ENCODE results near the gene MOB2.

The MOB2 gene

GRCh38 chr11:1484695-1485503 is 1.7 kb downstream of the MOB2 start:
- FAIRE-seq, result no peak
- TF ChIP-seq, protein P1, sequence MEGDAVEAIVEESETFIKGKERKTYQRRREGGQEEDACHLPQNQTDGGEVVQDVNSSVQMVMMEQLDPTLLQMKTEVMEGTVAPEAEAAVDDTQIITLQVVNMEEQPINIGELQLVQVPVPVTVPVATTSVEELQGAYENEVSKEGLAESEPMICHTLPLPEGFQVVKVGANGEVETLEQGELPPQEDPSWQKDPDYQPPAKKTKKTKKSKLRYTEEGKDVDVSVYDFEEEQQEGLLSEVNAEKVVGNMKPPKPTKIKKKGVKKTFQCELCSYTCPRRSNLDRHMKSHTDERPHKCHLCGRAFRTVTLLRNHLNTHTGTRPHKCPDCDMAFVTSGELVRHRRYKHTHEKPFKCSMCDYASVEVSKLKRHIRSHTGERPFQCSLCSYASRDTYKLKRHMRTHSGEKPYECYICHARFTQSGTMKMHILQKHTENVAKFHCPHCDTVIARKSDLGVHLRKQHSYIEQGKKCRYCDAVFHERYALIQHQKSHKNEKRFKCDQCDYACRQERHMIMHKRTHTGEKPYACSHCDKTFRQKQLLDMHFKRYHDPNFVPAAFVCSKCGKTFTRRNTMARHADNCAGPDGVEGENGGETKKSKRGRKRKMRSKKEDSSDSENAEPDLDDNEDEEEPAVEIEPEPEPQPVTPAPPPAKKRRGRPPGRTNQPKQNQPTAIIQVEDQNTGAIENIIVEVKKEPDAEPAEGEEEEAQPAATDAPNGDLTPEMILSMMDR (IDR thresholded peaks at IDR 0.05; ENCODE audit: insufficient read depth, missing control alignments), result no peak
- no peak for DNase-seq (ENCODE audit: insufficient read length, low spot score)

DNA sequence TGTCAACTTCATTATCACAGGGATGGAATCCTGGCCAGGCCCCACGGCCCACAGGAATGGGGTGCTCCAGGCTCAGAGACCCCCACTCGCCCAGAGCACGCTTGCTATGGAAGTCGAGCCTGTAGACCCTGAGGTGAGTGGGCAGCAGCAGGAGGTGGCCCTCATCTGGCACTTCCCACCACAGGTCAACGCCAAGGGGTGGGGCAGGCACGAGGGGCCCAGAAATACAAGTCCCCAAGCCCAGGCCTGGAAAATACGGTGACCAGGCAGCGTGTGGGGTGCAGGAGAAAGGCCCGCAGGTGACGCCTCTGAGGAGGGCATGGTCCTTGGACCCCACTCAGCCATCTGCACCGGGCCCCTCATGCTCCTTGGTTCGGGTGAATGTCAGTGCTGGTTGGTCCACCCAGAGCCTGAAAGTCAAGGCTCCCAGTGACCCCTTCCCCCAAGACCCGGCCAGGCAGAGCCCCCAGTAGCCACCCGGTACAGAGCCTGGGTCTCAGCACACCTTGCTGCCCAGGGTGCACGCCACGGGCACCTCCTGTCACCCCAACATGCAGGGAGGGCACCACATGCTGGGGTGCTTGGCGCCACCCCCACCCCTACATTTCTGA is 2.4 kb downstream of the MOB2 start:
- no peak for DNase-seq (ENCODE audit: insufficient read length, low spot score)
- TF ChIP-seq, protein P1 (IDR thresholded peaks at IDR 0.05; ENCODE audit: insufficient read depth, missing control alignments), result no peak
- no peak for FAIRE-seq

- TF ChIP-seq, protein P1 (IDR thresholded peaks at IDR 0.05; ENCODE audit: insufficient read depth, missing control alignments), result no peak
- DNase-seq (ENCODE audit: insufficient read length, low spot score) (no peak), FAIRE-seq (no peak)
These were observed 3.1 kb downstream of the MOB2 start for GRCh38 chr11:1483445-1483961.

- TF ChIP-seq, protein P1 (IDR thresholded peaks at IDR 0.05; ENCODE audit: insufficient read depth, missing control alignments), result no peak
- no peak for DNase-seq (ENCODE audit: insufficient read length, low spot score)
- no peak for FAIRE-seq
These were observed 3.8 kb downstream of the MOB2 start for GRCh38 chr11:1482581-1483444.

- DNase-seq (ENCODE audit: insufficient read length, low spot score) (no peak), FAIRE-seq (no peak)
- TF ChIP-seq, protein P1 (IDR thresholded peaks at IDR 0.05; ENCODE audit: insufficient read depth, missing control alignments), result no peak
These were observed 4.6 kb downstream of the MOB2 start for GRCh38 chr11:1481861-1482441.

- DNase-seq (ENCODE audit: insufficient read length, low spot score), result no peak
- no peak for FAIRE-seq
- TF ChIP-seq, protein P1 (IDR thresholded peaks at IDR 0.05; ENCODE audit: insufficient read depth, missing control alignments), result no peak
These were observed 5.1 kb downstream of the MOB2 start for GRCh38 chr11:1481483-1481825.
